HL-60 (cell line): ENCODE data around the gene KLHDC4.

Source experiments
- DNase-seq, 2 experiments: peaks; one replicate each; pipeline ENCODE4 v3.0.0-alpha.2; 2010 to 2020; ENCODE audit warnings: low read depth in 1 of 2, low spot score in 1 of 2
- H3K27ac ChIP-seq: fragments of 250-450 bp; sonication (Bioruptor Pico); replicated peaks from 2 replicates; pipeline ENCODE4 v1.5.1; 2020; ENCODE audit warnings: mild to moderate bottlenecking, moderate library complexity
- H3K27me3 ChIP-seq: fragments of 250-450 bp; sonication (Bioruptor Pico); 2 replicates; pipeline ENCODE4 v1.5.1; 2021; ENCODE audit warnings: mild to moderate bottlenecking, moderate library complexity; ENCODE audit not compliant: insufficient read depth, poor library complexity, severe bottlenecking
- H3K4me3 ChIP-seq: replicated peaks from 2 replicates; pipeline ENCODE4 v1.5.1; 2011; ENCODE audit warnings: mild to moderate bottlenecking, control low read depth, low read length; ENCODE audit not compliant: insufficient read depth
- CTCF ChIP-seq: IDR thresholded peaks from one replicate; pipeline ENCODE4 v1.5.1; 2011; ENCODE audit warnings: low read length, control low read depth, inconsistent platforms; ENCODE audit not compliant: insufficient read depth
- GABPA ChIP-seq: IDR thresholded peaks from 2 replicates; pipeline ENCODE4 v1.6.1; 2012; ENCODE audit warnings: low read depth
- POLR2AphosphoS5 ChIP-seq: IDR thresholded peaks from 2 replicates; pipeline ENCODE4 v1.6.1; 2012; ENCODE audit warnings: low read depth
- REST ChIP-seq: IDR thresholded peaks from 2 replicates; pipeline ENCODE4 v1.6.1; 2012; ENCODE audit warnings: low read depth; ENCODE audit not compliant: insufficient replicate concordance
- SPI1 ChIP-seq: IDR thresholded peaks from 2 replicates; pipeline ENCODE4 v1.6.1; 2012; ENCODE audit warnings: low read depth, mild to moderate bottlenecking, borderline replicate concordance

Gene KLHDC4

GRCh38 chr16:87689956-87690465, 75.8 kb downstream of the KLHDC4 start:
- Histone ChIP-seq H3K27ac (no peak overlapping the region), H3K4me3 (no peak overlapping the region), H3K27me3 (peaks cover 2% of the 10 kb centered on the region)
- TF ChIP-seq CTCF (no peak), POLR2AphosphoS5 (no peak), REST (no peak), GABPA (no peak), SPI1 (no peak)
- no peak for DNase-seq

GRCh38 chr16:87688876-87689815, 76.6 kb downstream of the KLHDC4 start:
- Histone ChIP-seq H3K4me3 (no peak overlapping the region), H3K27ac (no peak overlapping the region), H3K27me3 (peaks cover 2% of the 10 kb centered on the region)
- TF ChIP-seq GABPA (no peak), POLR2AphosphoS5 (no peak), SPI1 (no peak), CTCF (no peak), REST (no peak)
- DNase-seq = no peak

- DNase-seq = no peak
- Histone ChIP-seq H3K27me3 (peaks cover 2% of the 10 kb centered on the region), H3K4me3 (no peak overlapping the region), H3K27ac (no peak overlapping the region)
- TF ChIP-seq CTCF (no peak), REST (no peak), GABPA (no peak), POLR2AphosphoS5 (no peak), SPI1 (no peak)
Observed at GRCh38 chr16:87687998-87688529, 77.7 kb downstream of the KLHDC4 start.
